Body of pancreas (tissue), 4 donors: ENCODE data around the gene ADIPOR2. TPM values are rescaled to one million over a fixed set of nuclear protein-coding genes. Genes with fewer than 3 reads are reported as not detected.
"Not testable (repeated sequence)": the region's sequence is repeated elsewhere in the genome, so short reads cannot be mapped to it uniquely, and the experiment has no call there.

ENCODE experiments used
- ATAC-seq: fragments of 150-250 bp; one replicate; pipeline ENCODE4 v1.9.1; 2016
- DNase-seq, 4 donors: peaks; one replicate each; pipeline ENCODE4 v3.0.0-alpha.2; 2019
- H3K27ac ChIP-seq, 4 donors: fragments of 200-600 bp; sonication (generic); 1 replicate in 3 of 4; 2 replicates in 1 of 4; pipeline versions ENCODE4 v1.5.1 to v1.6.1; 2016 to 2019; ENCODE audit warnings: mild to moderate bottlenecking in 1 of 4, mixed read lengths in 1 of 4, moderate library complexity in 1 of 4
- H3K27me3 ChIP-seq, 2 donors: fragments of 200-600 bp; sonication (generic); one replicate each; pipeline ENCODE4 v1.6.0; 2016; ENCODE audit warnings: mild to moderate bottlenecking in 1 of 2
- H3K36me3 ChIP-seq, 2 donors: fragments of 200-600 bp; sonication (generic); replicated peaks in 1 of 2; 2 replicates each; pipeline ENCODE4 v1.5.1; 2016; ENCODE audit warnings: low read depth in 2 of 2; ENCODE audit not compliant: insufficient read depth in 1 of 2
- H3K4me1 ChIP-seq: fragments of 200-600 bp; sonication (generic); one replicate; pipeline ENCODE4 v1.6.0; 2016
- H3K4me3 ChIP-seq, 2 donors: fragments of 200-600 bp; sonication (generic); 1 replicate in 1 of 2; 2 replicates in 1 of 2; pipeline ENCODE4 v1.5.1; 2016 to 2019
- H3K9me3 ChIP-seq, 3 donors: fragments of 200-600 bp; sonication (generic); 1 replicate in 2 of 3; 2 replicates in 1 of 3; pipeline ENCODE4 v1.5.1; 2016
- CTCF ChIP-seq, 7 experiments: fragments of 450-650 bp in 4 of 7; fragments of 200-600 bp in 3 of 7; sonication (generic) in 3 of 7; IDR thresholded peaks; one replicate each; pipeline ENCODE4 v1.5.1; 2016 to 2019; ENCODE audit warnings: antibody characterized with exemption in 7 of 7
- POLR2A ChIP-seq, 3 donors: fragments of 450-650 bp; IDR thresholded peaks; one replicate each; pipeline ENCODE4 v1.6.1; 2016; ENCODE audit warnings: antibody characterized with exemption in 3 of 3, mild to moderate bottlenecking in 2 of 3
- WGBS, 2 donors: methylation state at CpG; one replicate each; pipeline ENCODE4 v1.1.5; 2017; 5-methylcytosine and 5-hydroxymethylcytosine counted together
- intact Hi-C: fragments of 100-400 bp; cut with DNase I; formaldehyde crosslinking; loops from one replicate; pipeline ENCODE4 v1.15.1; 2023
- total RNA-seq, 2 donors: library from RNA; depleted of rRNA; stranded (reverse); fragments of >200 nt; gene quantifications; one replicate each; pipeline ENCODE4 v1.1.0, GENCODE V29; 2016

ADIPOR2 gene
- total RNA-seq, 2 donors from 2014 or later, result 16.8 to 20.5 TPM

- H3K36me3 ChIP-seq, DNase-seq, H3K4me3 ChIP-seq, intact Hi-C loops, H3K27ac ChIP-seq, ATAC-seq, H3K27me3 ChIP-seq, H3K9me3 ChIP-seq: not testable (repeated sequence)
- 93 to 96% methylated on average over 8 of the region's 8 CpGs for WGBS, 2 donors
- peaks cover 78% of the 10 kb centered on the region for H3K4me1 ChIP-seq
Observed at GRCh38 chr12:1715459-1715858, 24.6 kb downstream of the ADIPOR2 start.

GRCh38 chr12:1716215-1716862 lies 25.5 kb downstream of the ADIPOR2 start:
- Histone ChIP-seq H3K27ac (peak overlapping the region in 1 of 4 donors; percentile 35), H3K4me1 (peaks cover 73% of the 10 kb centered on the region), H3K9me3 (no peaks in the 10 kb centered on the region), H3K27me3 (no peaks in the 10 kb centered on the region), H3K36me3 (no peaks in the 10 kb centered on the region), H3K4me3 (no peak overlapping the region)
- ATAC-seq, result no peak
- intact Hi-C loops, result no loop called here
- WGBS, 2 donors, result 44 to 46% methylated on average over 3 of the region's 3 CpGs
- no peak for TF ChIP-seq CTCF (IDR thresholded peaks at IDR 0.05)
- no peak for TF ChIP-seq POLR2A (IDR thresholded peaks at IDR 0.05)
- no peak for DNase-seq

- Histone ChIP-seq H3K27ac (no peak overlapping the region), H3K36me3 (no peaks in the 10 kb centered on the region), H3K27me3 (no peaks in the 10 kb centered on the region), H3K9me3 (no peaks in the 10 kb centered on the region), H3K4me1 (peaks cover 67% of the 10 kb centered on the region), H3K4me3 (no peak overlapping the region)
- TF ChIP-seq POLR2A (IDR thresholded peaks at IDR 0.05) (no peak), CTCF (IDR thresholded peaks at IDR 0.05) (no peak)
- intact Hi-C loops, result no loop called here
- DNase-seq (no peak), ATAC-seq (no peak)
Observed at GRCh38 chr12:1716911-1717310, 26.0 kb downstream of the ADIPOR2 start.

- Histone ChIP-seq H3K9me3 (no peaks in the 10 kb centered on the region), H3K4me3 (no peak overlapping the region), H3K36me3 (no peaks in the 10 kb centered on the region), H3K4me1 (peaks cover 56% of the 10 kb centered on the region), H3K27me3 (no peaks in the 10 kb centered on the region), H3K27ac (no peak overlapping the region)
- peak; percentile 42 for ATAC-seq
- no peak for DNase-seq
- intact Hi-C loops, result no loop called here
- TF ChIP-seq CTCF (IDR thresholded peaks at IDR 0.05) (no peak), POLR2A (IDR thresholded peaks at IDR 0.05) (no peak)
Observed at GRCh38 chr12:1719139-1719538, 28.3 kb downstream of the ADIPOR2 start.

GRCh38 chr12:1720494-1720893 lies 29.6 kb downstream of the ADIPOR2 start:
- intact Hi-C loops, result no loop called here
- H3K9me3 ChIP-seq, result no peaks in the 10 kb centered on the region
- peaks cover 52% of the 10 kb centered on the region for H3K4me1 ChIP-seq
- no peak for TF ChIP-seq CTCF (IDR thresholded peaks at IDR 0.05)
- no peak for TF ChIP-seq POLR2A (IDR thresholded peaks at IDR 0.05)
- H3K36me3 ChIP-seq, result no peaks in the 10 kb centered on the region
- H3K27me3 ChIP-seq, result no peaks in the 10 kb centered on the region
- ATAC-seq (no peak), DNase-seq (no peak)
- H3K27ac ChIP-seq, result no peak overlapping the region
- WGBS, 2 donors, result 95 to 100% methylated on average over 3 of the region's 3 CpGs
- H3K4me3 ChIP-seq, result no peak overlapping the region
